GM19240 (cell line): ENCODE data around the gene H1-8.

Source experiments
- DNase-seq: peaks from one replicate; pipeline ENCODE4 v3.0.0; 2011; ENCODE audit warnings: low spot score; ENCODE audit not compliant: insufficient read length

The H1-8 gene

DNA sequence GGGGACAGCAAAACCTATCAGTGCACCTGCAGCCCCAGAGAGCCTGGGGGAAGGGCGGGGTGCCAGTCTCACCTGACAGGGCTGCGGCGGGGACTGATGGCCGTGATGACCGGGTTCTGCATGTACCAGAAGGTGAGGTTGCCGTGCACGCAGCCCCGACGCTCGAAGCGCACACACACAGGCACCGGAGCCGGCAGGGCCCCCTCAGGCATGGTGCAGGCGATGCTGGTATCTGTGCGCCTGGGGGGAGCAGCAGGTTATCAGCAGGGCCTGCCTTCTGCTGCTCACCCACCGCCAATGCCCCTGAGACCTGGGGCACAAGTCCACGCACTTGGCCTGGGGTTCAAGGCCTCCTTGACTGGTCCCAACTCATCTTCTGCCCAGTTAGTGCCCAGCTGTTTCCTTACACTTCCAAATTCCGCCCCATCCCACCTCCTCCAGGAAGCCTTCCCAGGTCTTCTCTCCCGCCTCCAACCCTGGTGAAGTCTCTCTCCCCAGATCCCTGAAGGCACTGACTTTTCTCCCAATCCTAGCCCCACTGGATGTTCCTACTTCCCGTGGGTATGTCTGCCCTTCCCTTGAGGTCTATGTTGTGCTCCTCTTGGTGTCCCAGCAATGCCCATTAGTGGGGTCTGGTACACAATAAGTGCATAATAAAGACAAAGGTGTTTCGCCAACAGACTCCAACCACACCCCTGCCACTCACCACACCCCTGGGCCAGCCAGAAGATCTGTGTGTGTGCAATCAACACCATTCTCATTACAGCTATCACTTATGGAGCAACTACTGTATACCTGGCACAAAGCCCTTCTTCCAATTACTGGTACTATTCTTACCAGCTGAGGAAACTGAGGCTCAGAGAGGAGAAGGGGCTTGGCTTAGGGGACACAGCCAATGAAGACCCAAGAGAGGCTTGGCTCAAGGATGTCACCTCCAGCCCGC is 28.9 kb downstream of the H1-8 start:
- DNase-seq: no peak

DNA sequence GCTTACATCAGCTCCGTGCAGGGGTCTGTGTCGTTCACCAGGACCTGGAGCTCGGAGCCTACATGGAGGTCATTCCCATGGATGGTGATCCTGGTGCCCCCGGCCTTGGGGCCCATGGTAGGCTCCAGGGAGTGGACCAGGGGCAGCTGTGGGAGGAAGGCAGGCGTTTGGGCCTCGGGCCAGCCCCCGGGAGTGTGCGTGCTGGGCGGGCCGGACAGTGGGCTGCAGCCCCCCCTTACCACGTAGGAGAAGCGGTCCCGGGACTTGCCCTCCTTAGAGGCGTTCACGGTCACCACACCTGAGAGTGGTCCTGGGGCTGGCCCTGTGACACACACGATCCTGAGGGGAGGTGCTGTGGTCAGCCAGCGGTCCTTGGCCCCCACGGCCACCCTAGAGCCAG is 29.6 kb downstream of the H1-8 start:
- DNase-seq: no peak

DNA sequence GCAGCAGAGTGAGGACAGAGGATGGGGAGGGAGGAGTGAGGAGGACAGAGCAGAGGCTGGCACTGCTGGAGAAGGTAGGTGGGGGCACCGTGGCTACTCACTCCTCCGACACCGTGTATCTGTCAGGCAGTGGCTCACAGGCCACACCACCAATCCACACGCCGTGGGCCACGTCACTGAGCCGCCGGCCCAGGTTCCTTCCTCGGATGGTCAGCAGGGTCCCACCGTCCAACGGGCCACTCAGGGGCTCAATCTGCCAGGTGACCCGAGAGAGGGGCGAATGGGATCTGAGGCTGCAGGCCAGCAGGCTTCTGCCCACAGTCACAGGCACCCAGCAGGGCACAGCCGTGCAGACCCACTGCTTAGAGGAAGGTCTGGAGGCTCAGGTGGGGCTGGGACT is 30.5 kb downstream of the H1-8 start:
- no peak for DNase-seq

DNA sequence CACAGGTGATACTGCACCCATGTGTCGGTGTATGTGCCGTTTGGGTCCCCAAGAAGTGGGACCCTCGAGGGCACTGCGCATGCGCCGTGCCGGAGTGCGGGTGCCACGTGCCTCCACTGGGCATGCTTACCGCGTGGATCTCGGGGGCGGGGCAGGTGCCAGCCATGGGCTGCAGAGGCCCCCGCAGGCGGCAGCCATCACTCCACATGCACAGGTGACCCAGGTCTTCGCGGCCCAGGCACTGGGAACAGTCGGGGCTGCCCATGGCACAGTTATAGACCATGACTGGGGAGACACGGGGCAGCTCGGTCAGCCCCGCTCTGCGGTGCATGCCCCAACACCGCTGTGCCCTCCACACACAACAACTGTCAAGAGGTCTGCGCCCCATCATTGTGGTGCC is 31.2 kb downstream of the H1-8 start:
- no peak for DNase-seq

DNA sequence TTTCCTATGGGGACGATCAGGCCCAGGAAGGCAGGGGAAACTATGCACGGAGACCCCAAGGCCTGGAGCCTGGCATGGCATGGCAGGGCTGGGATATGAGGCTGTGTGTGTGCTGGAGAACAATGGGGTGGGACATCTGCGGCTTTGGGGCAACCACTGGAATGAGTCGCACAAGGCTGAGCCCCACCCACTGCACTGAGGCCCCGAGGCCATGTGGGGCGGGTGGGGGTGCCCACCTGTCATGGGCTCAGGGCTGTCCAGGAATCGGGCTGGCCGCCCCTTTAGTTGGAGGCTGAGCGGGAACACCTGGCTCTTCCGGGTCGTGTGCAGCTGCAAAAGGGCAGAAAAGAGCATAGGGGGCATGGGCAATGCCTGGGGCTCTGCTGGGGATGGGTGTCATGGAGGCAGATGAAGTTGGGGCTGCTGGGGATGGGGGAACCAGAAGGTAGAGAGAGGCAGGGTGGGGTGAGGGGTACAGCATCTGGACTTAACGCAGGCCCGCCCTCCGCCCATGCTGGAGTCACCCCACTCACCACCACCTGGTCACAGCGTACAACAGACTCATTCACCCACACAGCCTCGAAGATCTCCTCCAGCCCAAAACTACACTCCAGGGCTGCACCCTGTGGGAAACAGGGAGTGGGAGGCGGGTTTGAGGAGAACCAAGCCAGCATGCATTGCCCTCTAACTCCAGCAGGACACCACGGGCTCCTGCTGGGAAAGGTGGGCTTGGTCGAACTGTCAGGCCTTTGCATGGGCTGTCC is 32.4 kb downstream of the H1-8 start:
- no peak for DNase-seq

DNA sequence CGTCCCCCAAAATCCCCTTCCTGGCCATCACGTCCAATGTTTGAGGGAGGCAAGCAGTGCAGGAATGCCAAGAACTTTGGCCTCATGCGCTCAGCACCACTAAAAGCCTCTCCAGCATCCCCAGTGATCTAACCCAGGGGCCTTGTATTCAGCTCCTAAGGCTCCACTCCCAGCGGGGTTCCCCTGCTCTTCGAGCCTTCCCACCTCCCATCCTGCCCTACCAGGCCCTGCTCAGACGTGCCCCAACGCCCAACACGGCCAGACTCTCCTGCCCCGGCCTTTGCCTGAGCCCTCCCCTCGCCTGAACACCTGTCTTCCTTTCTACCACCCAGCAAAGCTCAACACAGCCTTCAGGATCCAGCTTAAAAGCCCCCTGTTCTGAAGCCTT is 33.0 kb downstream of the H1-8 start:
- DNase-seq: no peak

DNA sequence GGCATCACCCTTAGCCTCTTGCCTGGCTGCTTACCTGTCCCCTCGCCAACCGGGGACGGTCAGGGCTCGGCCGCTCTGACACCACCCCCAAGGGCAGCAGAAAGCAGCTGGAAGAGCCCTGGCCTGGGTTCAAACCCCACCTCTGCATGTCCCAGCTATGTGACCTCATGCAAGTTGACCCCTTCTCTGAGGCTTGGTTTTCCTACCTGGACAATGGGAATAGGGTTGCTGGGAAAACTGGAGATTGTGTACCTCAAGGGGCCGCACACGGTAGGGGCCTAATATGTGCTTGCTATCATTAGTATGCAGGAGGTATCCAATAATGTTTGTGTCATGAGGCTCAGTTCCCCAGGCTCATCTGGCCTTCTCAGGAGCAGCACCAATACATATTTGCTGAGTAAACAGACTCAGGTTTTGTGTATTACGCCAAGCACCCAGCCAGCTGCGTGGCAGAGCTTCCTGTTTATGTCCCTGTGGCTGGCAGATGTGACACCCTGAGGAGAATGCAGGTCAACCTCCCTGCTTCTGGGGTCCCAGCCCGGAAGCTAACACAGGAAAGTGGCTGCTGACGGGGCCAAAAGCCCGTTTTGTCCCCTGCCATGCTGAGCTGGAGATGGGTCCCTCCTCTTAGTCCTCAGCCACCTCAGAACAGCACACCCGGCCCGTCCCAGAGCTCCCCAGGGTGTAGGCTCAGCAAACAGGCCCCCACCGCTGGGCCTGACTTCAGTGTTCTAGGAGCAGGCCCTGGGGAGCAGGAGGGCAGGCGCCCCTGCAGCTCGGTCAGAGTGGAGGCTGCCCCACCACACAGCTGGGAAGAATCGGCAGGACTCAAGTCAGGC is 33.8 kb downstream of the H1-8 start:
- no peak for DNase-seq

DNA sequence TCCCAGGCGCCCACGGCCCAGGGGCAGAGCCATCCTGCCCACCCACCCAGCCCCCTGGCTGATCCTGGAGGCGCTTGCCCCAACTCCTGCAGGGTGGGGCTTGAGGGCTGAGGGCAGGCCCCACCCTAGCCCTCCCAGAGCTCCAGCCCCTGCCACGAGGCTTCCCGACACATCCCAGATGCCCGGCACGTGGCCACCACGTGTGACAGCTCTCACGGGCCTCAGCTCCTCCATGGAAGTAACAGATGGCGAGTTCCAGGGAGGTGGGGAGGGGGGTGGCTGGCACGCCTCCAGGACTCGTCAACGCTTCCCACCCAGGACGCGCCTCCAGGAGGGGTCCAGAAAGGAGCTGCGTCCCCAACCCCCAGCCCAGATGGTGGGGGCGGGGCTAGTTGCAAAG is 34.4 kb downstream of the H1-8 start:
- no peak for DNase-seq

DNA sequence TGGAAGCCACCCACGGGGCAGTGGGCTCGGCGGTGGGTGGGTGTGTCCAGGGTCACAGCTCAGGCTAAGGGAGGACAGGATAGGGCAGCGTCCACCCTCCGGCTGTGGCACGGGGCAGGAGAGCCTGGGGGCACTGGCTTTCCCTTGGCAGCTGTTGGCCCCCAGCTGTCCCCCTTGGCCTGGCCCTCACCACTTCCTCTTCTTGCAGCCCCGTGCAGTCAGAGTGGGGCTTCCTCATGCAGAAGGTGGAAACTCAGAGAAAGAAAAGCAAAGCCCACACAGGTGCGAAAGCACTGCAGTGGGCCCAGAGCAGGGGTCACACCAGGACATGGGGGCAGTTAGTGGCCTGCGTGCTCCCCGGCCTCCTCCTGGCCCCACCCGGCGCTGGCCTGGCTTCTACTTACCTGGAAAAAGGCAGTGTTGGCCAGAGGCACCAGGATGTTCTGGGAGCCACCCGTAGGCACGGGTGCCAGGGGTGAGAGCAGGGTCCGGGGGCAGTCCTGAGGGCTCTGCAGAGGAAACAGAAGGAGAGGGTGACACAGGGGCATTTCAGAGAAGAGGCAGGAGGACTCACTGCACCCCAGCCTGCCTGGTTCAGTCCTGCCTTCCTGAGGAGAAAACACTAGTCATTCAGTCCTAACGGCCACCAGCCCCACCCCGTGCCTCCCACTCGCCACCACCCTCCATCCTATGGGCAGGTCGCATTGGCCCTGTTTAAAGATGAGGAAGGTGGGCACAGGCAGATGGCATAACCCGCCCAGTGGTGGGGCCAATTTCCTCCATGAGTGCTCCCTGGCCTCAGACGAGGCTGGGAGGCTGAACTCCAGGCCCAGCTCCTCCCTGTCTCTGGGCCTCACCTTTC is 35.2 kb downstream of the H1-8 start:
- DNase-seq: peak; percentile 57

DNA sequence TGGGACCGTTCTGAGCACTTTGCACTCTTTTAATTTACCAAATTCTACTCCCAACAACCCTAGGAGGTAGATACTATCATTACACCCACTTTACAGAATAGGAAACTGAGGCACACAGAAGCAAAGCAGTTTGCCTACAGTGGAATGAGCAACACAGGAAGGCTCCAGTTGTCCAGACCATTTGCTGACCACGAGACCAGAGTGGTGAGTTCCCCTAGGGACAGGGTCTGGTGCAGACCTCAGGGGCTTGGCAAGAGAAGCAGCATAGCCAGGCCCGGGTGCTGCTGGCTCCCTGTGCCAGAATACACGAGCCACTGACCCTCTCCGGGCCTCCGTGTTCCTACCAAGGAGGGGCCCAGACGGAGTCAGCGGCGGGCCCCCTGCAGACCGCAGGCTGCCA is 37.0 kb downstream of the H1-8 start:
- DNase-seq: no peak

DNA sequence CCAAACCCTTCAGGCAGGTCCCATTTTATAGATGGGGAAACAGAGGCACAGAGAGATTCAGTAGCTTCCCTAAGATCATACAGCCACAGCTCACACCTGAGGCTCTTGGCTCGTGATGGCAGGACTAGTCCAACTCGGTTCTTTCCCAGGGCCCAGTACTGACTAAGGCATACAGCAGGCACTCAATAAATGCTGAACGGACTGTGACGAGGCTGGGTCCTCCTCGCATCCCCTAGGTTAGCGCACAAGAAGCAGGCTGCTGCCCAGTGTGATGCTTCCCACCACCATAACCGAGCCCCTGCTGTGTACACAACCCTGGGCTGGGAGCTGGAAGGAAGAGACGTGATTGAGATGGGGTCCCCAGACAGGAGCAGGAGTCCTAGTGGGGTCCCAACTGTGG is 38.6 kb downstream of the H1-8 start:
- DNase-seq: no peak

DNA sequence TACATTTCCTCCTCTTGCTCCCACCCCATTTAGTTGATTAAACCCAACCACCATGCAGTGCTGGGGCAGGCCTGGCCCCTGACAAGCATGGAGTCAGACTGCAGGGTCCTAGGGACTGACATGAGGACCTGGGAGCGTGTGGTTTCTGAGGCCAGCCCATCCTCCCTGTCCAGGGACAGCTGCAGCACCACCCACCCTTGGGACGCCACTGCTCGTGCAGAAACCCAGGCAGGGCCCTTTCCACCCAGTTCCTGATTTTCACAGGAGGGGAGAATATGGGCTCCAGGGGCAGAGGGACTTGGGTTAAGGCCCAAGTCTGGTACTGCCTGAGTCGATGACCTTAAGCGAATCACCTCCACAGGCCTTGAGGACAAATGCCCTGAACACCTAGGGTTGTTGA is 39.8 kb downstream of the H1-8 start:
- no peak for DNase-seq

DNA sequence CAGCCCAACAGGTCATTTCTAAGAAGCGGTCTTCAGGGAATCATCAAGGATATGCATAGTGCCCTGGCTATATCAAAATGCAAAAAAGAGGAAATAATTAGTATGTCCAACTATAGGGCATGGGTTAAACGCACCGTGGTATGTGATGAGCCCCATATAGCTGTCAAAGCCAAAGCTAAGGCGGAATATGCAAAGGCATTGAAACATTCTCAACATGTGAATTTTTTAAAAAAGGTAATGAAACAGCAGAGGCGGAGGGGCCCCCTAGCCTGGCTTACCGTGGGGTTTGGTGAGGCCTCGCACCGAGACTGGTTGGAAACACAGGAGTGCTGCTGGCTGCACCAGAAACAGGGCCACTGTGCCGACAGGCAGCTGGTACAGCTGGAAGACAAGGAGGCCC is 40.3 kb downstream of the H1-8 start:
- no peak for DNase-seq

DNA sequence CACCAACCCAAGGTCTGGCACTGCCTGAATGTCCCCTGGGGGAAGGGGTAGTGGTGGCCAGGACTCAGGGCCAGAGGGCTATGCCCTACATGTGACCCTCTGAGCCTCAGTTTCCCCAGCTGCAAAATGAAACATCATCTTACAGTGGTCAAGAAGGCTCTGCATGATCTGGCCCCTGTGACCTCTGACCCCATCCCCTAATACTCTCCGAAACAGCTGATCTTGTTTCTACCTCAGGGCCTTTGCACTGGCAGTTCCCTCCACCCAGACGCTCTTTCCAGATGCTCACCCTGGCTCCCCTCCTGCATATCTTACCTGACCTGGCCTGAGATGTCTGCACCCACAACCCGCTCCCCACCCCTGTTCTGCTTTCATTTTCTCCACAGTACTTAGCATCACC is 41.7 kb downstream of the H1-8 start:
- no peak for DNase-seq

DNA sequence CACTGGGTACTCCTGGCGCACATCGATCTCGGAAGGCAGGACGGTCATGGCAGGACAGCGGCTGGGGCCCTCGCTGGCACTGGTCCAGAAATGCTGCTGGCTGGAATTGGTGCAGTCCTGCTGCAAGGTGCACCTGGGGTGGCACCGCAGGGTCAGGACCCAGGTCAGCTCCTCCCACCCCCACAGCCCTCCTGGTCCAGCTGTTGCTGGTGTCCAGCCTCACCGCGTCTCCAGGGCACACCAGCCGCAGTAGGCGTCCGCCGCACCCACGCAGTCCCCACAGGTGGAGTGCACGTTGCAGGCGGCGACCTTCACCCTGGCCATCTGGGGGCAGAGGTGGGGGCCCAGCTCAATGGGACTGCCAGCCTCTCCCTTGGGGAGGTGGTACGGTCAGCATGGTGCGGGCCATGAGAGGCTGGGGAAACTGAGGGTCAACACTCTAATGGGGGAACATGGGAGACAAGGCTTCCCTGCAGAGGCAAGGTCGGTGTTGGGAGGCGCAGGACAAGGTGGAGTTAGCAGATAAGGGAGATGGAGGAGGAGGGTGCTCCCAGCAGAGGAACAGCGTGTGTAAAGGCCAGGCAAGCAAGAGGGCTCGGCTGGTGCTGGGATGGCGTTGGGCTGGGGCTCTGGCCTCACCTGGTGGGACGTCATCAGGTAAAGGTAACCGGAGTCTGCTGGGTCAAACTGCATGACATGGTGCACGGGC is 43.1 kb downstream of the H1-8 start:
- DNase-seq: no peak

DNA sequence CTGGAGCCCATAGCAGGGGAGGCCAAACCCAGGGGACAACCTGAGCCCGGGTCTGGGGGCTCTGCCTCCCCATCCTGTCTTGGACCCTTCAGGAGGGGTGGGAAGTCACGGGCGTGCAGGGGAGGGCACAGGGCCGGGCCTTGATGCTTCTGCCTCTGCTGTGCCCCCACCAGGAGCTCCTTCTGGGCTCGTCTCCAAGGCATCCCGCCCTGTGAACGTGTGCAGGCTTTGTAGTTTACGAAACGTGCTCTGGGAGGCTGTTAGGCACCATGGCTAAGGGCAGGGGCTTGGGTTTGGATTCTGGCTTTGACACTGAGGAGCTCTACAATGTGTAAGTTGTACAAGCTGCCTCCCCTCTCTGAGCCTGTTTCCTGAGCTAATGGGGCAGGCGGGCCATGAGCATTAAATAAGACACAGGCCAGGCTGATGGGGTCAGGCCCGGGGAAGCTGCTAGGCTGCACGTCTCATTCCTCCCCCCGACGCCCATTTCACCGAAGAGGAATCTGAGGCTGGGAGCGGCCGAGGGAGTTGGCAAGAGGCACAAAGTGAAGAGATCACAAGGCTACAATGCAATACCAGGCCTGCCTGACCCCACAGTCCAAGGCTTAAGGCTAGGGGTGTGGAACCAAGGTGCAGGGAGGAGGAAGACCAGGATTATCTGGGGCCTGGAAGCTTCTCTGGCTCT is 43.9 kb downstream of the H1-8 start:
- DNase-seq: no peak

DNA sequence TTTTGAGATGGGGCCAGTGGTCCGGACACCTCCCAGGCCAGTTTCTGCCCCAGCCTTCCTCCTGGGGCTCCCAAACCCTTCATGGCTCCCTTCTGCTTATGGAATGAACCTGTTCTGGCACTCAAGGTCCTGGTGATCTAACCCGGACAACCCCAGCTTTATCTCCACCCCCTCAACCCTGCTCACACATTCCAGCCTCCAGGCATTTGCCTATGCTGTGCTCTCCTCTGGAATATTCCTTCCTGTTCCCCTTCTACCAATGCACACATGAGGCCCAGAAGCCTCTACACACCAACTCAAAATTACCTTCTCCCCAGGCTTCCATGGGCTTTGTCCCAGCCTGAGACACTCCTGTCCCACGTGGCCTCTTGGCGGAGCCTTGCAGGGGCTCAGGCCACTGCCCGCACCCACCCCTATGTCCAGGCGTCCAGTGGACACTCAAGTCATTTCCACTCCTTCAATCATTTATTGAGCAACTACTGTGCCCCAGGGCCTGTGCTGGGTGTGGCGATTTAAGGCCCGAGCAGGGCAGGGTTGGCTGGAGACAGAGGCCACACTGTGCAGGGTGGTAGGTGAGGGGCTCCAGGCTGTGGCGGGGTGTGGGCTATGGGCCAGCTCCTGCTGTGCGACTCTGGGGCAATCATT is 44.7 kb downstream of the H1-8 start:
- no peak for DNase-seq

DNA sequence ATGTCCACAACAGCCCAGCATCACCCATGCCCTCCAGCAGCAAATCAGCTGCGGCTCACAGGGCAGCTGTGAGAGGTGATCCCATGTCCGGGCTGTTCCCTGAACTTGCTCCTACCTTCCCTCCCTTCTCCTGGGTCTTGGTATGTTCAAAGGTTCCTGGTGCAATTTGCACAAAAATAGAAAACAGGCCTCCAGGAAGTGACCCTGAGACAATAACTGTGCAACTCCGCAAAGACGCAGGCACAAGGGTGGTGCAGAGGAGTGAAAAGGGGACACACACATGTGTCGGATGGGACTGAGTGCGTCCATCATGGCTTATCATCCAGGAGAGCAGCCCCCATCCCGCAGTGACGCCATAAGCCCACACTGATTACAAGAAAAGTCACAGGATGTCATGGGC is 47.2 kb downstream of the H1-8 start:
- DNase-seq: no peak

DNA sequence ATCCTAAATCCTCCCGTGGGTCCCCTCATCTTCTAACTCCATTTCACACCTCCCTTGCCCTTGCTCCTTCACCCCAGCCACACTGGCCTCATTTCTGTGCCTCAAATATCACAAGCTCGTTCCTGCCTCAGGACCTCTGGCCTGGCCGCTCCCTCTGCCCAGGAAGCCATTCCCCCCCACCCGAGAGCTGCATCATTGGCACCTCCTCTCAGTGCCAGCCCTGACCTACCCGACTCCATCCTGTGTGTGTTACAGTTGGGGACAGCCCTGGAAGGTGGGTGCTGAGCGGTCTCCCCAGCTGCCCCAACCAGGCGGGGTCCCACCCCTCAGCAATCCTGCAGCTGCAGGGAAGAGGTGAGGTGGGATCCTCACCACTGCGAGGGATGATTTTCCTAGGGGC is 49.0 kb downstream of the H1-8 start:
- no peak for DNase-seq
